DND-41 (cell line): ENCODE measurements around the gene HSPA1B.
"Not testable (repeated sequence)": the region's sequence is repeated elsewhere in the genome, so short reads cannot be mapped to it uniquely, and the experiment has no call there.

Experiments used
- ATAC-seq: fragments of 200-7000 bp; cut with Tn5 transposase; 3 replicates; pipeline ENCODE4 v1.9.1; 2021; ENCODE audit warnings: low read depth; ENCODE audit not compliant: insufficient read depth
- DNase-seq: peaks from one replicate; pipeline ENCODE4 v3.0.0-alpha.2; 2020
- H2AFZ ChIP-seq: 2 replicates; pipeline ENCODE4 v1.6.0; 2012; ENCODE audit warnings: low read depth, low read length
- H3K27ac ChIP-seq: 2 replicates; pipeline ENCODE4 v1.5.1; 2012; ENCODE audit warnings: low read length, inconsistent platforms
- H3K27me3 ChIP-seq: fragments of 200-600 bp; sonication (generic); 2 replicates; pipeline ENCODE4 v1.6.0; 2012; ENCODE audit warnings: low read length, mild to moderate bottlenecking, inconsistent platforms; ENCODE audit not compliant: insufficient read depth, poor library complexity
- H3K36me3 ChIP-seq: 2 replicates; pipeline ENCODE4 v1.5.1; 2012; ENCODE audit warnings: low read length, inconsistent platforms; ENCODE audit not compliant: insufficient read depth
- H3K4me1 ChIP-seq: 2 replicates; pipeline ENCODE4 v1.5.1; 2012; ENCODE audit warnings: mild to moderate bottlenecking, low read length; ENCODE audit not compliant: insufficient read depth
- H3K4me2 ChIP-seq: 2 replicates; pipeline ENCODE4 v1.6.0; 2012; ENCODE audit warnings: mild to moderate bottlenecking, moderate library complexity, low read length, inconsistent platforms; ENCODE audit not compliant: insufficient read depth
- H3K4me3 ChIP-seq, 2 experiments: fragments of 200-600 bp in 1 of 2; shearing (Covaris generic) in 1 of 2; 2 replicates each; pipeline ENCODE4 v1.5.1; 2012 to 2016; ENCODE audit warnings: inconsistent platforms in 2 of 2, low read length in 2 of 2, mild to moderate bottlenecking in 2 of 2, low read depth in 1 of 2, moderate library complexity in 1 of 2
- H3K79me2 ChIP-seq: 2 replicates; pipeline ENCODE4 v1.6.0; 2012; ENCODE audit warnings: low read length, inconsistent platforms; ENCODE audit not compliant: insufficient read depth
- H3K9ac ChIP-seq: 2 replicates; pipeline ENCODE4 v1.6.0; 2012; ENCODE audit warnings: low read depth, mild to moderate bottlenecking, inconsistent platforms, low read length, moderate library complexity
- H3K9me3 ChIP-seq: 2 replicates; pipeline ENCODE4 v1.5.1; 2012; ENCODE audit warnings: low read length, moderate library complexity, mild to moderate bottlenecking, inconsistent platforms; ENCODE audit not compliant: insufficient read depth, severe bottlenecking
- H4K20me1 ChIP-seq: 2 replicates; pipeline ENCODE4 v1.6.0; 2012; ENCODE audit warnings: low read length; ENCODE audit not compliant: insufficient read depth
- EZH2 ChIP-seq: IDR thresholded peaks from 3 replicates; pipeline ENCODE4 v1.6.1; 2012; ENCODE audit warnings: borderline replicate concordance, low read depth, mild to moderate bottlenecking, moderate library complexity, low read length, inconsistent platforms; ENCODE audit not compliant: severe bottlenecking
- TF ChIP-seq, protein P1 (sequence below): IDR thresholded peaks from 2 replicates; pipeline ENCODE4 v1.5.1; 2012; ENCODE audit warnings: borderline replicate concordance, low read length, moderate library complexity, mild to moderate bottlenecking; ENCODE audit not compliant: poor library complexity, severe bottlenecking; ENCODE audit errors: extremely low read depth

Gene HSPA1B

DNA sequence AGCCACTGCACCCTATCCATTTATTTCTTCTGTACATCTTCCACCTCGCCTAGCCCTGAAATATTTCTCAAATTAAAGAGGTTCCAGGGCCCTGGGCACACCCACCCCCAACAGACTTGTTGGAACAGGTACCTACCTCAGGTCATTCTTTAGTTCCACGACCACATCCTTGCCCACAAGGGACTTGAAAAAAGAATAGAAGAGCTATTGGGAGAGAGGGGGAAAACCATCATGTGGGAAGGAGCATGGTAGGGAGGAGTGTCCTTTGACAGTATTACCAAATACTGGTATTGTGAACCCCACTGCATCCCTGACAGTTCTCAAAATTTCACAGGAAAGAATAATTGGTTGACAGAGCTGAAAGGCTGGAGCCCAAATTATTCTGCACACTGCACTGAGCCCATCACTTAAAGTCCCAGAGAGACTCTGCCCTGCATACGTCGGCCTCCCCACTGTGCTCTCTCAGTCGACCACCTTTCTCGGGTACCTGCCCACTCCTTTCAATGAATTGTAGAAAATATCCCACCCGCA is 21.5 kb upstream of the HSPA1B start:
- Histone ChIP-seq H4K20me1 (no peaks in the 10 kb centered on the region), H2AFZ (peak overlapping the region; percentile 92), H3K9me3 (no peaks in the 10 kb centered on the region), H3K27ac (peak overlapping the region; percentile 92), H3K36me3 (peaks cover 24% of the 10 kb centered on the region), H3K79me2 (peaks cover 39% of the 10 kb centered on the region), H3K4me1 (peaks cover 39% of the 10 kb centered on the region), H3K4me2 (peak overlapping the region; percentile 96), H3K9ac (peak overlapping the region; percentile 94), H3K27me3 (no peaks in the 10 kb centered on the region), H3K4me3 (peak overlapping the region; percentile 84 to 91)
- DNase-seq, result no peak
- no peak for TF ChIP-seq EZH2
- TF ChIP-seq, protein P1, sequence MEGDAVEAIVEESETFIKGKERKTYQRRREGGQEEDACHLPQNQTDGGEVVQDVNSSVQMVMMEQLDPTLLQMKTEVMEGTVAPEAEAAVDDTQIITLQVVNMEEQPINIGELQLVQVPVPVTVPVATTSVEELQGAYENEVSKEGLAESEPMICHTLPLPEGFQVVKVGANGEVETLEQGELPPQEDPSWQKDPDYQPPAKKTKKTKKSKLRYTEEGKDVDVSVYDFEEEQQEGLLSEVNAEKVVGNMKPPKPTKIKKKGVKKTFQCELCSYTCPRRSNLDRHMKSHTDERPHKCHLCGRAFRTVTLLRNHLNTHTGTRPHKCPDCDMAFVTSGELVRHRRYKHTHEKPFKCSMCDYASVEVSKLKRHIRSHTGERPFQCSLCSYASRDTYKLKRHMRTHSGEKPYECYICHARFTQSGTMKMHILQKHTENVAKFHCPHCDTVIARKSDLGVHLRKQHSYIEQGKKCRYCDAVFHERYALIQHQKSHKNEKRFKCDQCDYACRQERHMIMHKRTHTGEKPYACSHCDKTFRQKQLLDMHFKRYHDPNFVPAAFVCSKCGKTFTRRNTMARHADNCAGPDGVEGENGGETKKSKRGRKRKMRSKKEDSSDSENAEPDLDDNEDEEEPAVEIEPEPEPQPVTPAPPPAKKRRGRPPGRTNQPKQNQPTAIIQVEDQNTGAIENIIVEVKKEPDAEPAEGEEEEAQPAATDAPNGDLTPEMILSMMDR, result no peak
- ATAC-seq, result peak; percentile 20; the same call in 2 of the 3 replicates

DNA sequence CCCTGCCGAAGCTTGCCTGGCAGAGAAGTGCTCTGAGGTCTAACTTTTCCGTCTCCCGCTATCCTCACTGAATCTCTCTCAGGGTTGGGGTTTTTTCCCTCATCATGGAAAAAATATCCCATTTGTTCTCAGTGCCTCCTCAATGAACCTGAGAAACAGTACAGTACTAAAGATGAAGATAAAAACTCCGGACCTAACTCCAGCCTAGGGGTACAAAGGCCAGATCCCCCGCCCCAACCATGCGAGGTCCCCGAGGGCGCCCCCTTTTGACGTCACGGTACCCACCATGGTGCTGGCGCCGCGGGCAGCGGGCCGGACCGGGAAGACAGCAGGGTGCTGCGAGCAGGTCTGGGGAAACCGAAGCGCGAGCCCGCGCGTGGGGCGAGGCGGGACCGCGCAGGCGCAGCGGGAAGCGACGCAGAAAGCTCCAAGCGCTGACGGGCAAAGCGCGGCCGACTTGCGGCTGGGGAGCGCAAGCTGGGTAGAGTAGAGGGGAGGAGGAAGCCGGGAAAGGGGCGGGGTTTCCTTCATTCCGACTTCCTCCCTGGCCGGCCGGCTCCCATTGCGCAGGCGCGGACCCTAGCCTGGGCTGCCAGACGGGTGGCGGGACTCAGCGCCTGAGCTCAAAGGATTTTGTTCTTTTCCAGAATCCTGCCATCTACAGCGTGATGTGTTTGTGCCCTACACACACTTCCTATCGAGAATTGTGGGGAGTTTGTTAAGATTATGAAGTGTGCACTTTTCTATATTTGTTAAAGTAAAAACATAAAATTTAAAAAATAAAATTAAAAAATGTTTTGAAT is 20.9 kb upstream of the HSPA1B start, which contains the start of gene LSM2:
LSM2 (minus strand) TSS at position 497 of the 803 bp plus-strand sequence; CDS start at position 288, 209 bp downstream.
- no peaks in the 10 kb centered on the region for H3K9me3 ChIP-seq
- H3K27me3 ChIP-seq, result no peaks in the 10 kb centered on the region
- peak within 1 kb of the TSS; percentile 96 for H3K4me2 ChIP-seq
- H2AFZ ChIP-seq, result peak within 1 kb of the TSS; percentile 92
- no peaks in the 10 kb centered on the region for H4K20me1 ChIP-seq
- peak within 1 kb of the TSS; percentile 92 for H3K27ac ChIP-seq
- peaks cover 39% of the 10 kb centered on the region for H3K79me2 ChIP-seq
- H3K9ac ChIP-seq, result peak within 1 kb of the TSS; percentile 94
- H3K4me3 ChIP-seq, result peak within 1 kb of the TSS; percentile 84 to 91
- ATAC-seq, result peak; percentile 95
- DNase-seq, result peak; percentile 98
- H3K4me1 ChIP-seq, result peaks cover 39% of the 10 kb centered on the region
- TF ChIP-seq, protein P1, result peak; percentile 43
- no peak for TF ChIP-seq EZH2
- H3K36me3 ChIP-seq, result peaks cover 21% of the 10 kb centered on the region

DNA sequence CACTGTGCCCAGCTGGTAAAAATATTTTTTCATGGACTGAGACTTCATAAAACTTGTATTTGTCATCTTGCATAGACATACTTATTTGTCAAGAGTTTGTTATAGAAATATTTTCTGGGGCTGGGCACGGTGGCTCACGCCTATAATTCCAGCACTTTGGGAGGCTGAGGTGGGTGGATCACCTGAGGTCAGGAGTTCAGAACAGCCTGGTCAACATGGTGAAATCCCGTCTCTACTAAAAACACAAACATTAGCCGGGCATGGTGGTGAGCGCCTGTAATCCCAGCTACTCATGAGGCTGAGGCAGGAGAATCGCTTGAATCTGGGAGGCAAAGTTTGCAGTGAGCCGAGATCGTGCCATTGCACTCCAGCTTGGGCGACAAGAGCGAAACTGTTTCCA is 18.9 kb upstream of the HSPA1B start:
- H3K27ac ChIP-seq, H3K36me3 ChIP-seq, H3K27me3 ChIP-seq, H3K9ac ChIP-seq, H3K4me2 ChIP-seq, DNase-seq, H3K9me3 ChIP-seq, ATAC-seq, H2AFZ ChIP-seq, H3K4me3 ChIP-seq, H4K20me1 ChIP-seq: not testable (repeated sequence)
- H3K4me1 ChIP-seq, result peaks cover 31% of the 10 kb centered on the region
- peaks cover 30% of the 10 kb centered on the region for H3K79me2 ChIP-seq

DNA sequence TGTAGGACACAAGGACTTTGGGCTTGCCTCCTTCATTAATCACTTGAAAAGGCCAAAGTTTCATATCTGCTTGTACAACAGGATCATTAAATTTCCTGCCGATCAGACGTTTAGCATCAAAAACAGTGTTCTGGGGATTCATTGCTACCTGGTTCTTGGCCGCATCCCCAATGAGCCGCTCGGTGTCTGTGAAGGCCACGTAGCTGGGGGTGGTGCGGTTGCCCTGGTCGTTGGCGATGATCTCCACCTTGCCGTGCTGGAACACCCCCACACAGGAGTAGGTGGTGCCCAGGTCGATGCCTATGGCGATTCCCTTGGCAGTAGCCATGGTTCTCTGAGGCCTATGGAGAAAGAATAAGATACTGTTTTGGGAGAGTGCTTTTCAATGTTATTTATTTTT is 15.9 kb upstream of the HSPA1B start:
- Histone ChIP-seq H3K9me3 (no peaks in the 10 kb centered on the region), H3K4me3 (no peak overlapping the region), H3K4me1 (peaks cover 8% of the 10 kb centered on the region), H3K9ac (no peak overlapping the region), H4K20me1 (no peaks in the 10 kb centered on the region), H3K79me2 (peaks cover under 1% of the 10 kb centered on the region), H3K4me2 (no peak overlapping the region), H3K36me3 (no peaks in the 10 kb centered on the region), H3K27ac (no peak overlapping the region), H3K27me3 (no peaks in the 10 kb centered on the region), H2AFZ (no peak overlapping the region)
- no peak for DNase-seq
- TF ChIP-seq EZH2, result no peak
- TF ChIP-seq, protein P1, result no peak
- ATAC-seq, result no peak
